Ishikawa (cell line): ENCODE data around the gene HMCN1.

Experiments used
- CEBPB ChIP-seq: IDR thresholded peaks from 2 replicates; pipeline ENCODE4 v1.6.1; 2012
- CREB1 ChIP-seq: IDR thresholded peaks from 2 replicates; pipeline ENCODE4 v1.6.1; 2012; ENCODE audit warnings: low read depth
- EGR1 ChIP-seq: IDR thresholded peaks from 2 replicates; pipeline ENCODE4 v1.6.1; 2012
- EP300 ChIP-seq: IDR thresholded peaks from 2 replicates; pipeline ENCODE4 v1.6.1; 2012; ENCODE audit warnings: borderline replicate concordance
- FOXM1 ChIP-seq: IDR thresholded peaks from 2 replicates; pipeline ENCODE4 v1.6.1; 2012; ENCODE audit warnings: low read depth, borderline replicate concordance
- NFIC ChIP-seq: IDR thresholded peaks from 2 replicates; pipeline ENCODE4 v1.6.1; 2012
- RAD21 ChIP-seq: IDR thresholded peaks from 2 replicates; pipeline ENCODE4 v1.6.1; 2012; ENCODE audit warnings: low read depth
- REST ChIP-seq: IDR thresholded peaks from 2 replicates; pipeline ENCODE4 v1.6.1; 2012; ENCODE audit warnings: low read depth, mild to moderate bottlenecking
- TAF1 ChIP-seq: IDR thresholded peaks from 2 replicates; pipeline ENCODE4 v1.6.1; 2012; ENCODE audit warnings: low read depth, mild to moderate bottlenecking
- TCF12 ChIP-seq: IDR thresholded peaks from 2 replicates; pipeline ENCODE4 v1.6.1; 2012; ENCODE audit warnings: low read depth
- TEAD4 ChIP-seq: IDR thresholded peaks from 2 replicates; pipeline ENCODE4 v1.6.1; 2012
- YY1 ChIP-seq: IDR thresholded peaks from 2 replicates; pipeline ENCODE4 v1.6.1; 2012; ENCODE audit warnings: low read depth
- ZBTB7A ChIP-seq: IDR thresholded peaks from 2 replicates; pipeline ENCODE4 v1.6.1; 2012; ENCODE audit warnings: low read depth
- TF ChIP-seq, protein P1 (sequence below): IDR thresholded peaks from 2 replicates; pipeline ENCODE4 v1.6.1; 2012
- TF ChIP-seq, protein P2 (sequence below): IDR thresholded peaks from 2 replicates; pipeline ENCODE4 v1.6.1; 2012

The HMCN1 gene

DNA sequence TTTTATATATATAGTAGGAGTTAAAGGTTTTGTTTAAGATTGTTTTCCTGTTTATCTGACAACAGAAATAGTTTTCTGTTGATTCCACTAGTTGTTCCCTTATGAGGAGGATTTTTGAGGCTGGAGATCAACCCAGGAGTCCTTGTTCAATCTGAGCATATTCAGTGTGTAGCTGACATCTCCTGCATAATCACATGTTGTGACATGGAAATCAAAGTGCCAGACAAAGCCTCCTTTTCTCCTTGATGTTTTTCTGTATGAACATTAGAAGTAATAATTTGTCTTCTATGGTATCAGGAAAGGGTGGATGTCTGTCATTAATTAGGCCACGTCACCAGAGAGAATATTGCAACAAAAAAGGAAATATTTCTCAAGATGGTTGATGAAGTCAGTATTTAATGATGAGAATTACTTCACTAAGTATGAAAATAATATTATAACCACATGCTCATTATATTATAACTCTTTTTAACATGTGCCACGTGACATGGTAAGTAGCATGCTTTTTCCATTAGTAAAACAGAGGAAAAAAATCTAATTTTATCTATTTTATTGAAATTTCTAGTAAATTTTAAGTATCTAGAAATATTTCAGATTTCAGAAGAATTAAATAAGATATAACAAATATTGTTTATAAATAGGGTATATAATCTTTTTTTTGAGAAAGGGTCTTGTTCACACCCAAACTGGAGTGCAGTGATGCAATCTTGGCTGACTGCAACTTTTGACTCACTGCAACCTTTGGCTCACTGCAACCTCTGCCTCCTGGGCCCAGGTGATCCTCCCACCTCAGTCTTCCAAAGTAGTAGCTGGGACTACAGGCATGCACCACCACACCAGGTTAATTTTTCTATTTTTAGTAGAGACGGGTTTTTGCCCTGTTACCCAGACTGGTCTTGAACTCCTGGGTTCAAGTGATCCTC, 223.5 kb downstream of the HMCN1 start:
- TF ChIP-seq RAD21, result no peak
- TF ChIP-seq EP300, result no peak
- no peak for TF ChIP-seq CREB1
- no peak for TF ChIP-seq YY1
- TF ChIP-seq NFIC, result no peak
- TF ChIP-seq CEBPB, result no peak
- TF ChIP-seq EGR1, result no peak
- no peak for TF ChIP-seq ZBTB7A
- TF ChIP-seq, protein P1, sequence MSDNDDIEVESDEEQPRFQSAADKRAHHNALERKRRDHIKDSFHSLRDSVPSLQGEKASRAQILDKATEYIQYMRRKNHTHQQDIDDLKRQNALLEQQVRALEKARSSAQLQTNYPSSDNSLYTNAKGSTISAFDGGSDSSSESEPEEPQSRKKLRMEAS, result no peak
- TF ChIP-seq TCF12, result no peak
- TF ChIP-seq REST, result no peak
- TF ChIP-seq TEAD4, result no peak
- TF ChIP-seq FOXM1, result no peak
- no peak for TF ChIP-seq TAF1
- TF ChIP-seq, protein P2, sequence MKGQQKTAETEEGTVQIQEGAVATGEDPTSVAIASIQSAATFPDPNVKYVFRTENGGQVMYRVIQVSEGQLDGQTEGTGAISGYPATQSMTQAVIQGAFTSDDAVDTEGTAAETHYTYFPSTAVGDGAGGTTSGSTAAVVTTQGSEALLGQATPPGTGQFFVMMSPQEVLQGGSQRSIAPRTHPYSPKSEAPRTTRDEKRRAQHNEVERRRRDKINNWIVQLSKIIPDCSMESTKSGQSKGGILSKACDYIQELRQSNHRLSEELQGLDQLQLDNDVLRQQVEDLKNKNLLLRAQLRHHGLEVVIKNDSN, result no peak

DNA sequence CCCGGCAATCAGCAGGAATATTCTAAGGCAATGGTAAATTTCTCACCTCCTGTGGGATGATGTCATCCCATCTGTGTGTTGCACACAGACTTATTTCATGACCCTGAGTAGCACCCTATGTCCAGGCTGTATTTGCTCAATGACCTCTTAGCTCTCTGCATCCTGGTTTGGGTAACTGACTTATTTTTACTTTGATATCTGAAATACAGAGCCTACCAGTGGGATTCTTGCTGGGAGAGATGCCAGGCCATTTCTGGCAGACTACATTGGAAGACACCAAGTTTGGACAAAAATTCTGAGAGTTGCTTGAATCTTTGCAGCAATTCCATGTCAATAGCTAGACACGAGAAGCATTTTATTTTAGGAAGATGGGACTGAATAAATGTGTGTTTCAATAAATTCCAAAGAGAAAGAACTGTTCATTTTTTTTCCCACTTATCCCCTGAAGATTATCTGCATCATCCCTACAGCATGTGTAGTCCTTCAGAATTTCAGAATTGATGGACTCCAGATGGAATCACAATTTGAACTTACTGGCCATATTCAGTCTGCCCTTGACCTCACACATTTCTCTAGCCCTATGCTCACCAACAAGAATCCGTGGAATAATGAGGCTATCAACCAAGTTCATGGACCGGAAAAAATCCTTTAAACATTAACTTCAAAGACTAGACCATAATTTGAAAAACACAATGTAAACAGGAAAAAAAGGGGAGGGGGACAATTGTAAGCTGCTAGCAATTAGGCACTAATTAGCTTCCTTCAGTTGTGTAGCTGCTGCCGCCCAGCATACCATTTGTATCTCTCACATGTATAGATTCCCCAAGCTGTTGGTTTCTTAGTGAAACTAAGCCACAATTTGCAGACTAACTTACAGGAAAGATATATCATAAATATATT, 226.5 kb downstream of the HMCN1 start:
- TF ChIP-seq TEAD4, result no peak
- TF ChIP-seq, protein P2, result no peak
- no peak for TF ChIP-seq CREB1
- TF ChIP-seq TAF1, result no peak
- TF ChIP-seq NFIC, result no peak
- TF ChIP-seq ZBTB7A, result no peak
- TF ChIP-seq, protein P1, result no peak
- TF ChIP-seq EP300, result no peak
- no peak for TF ChIP-seq EGR1
- TF ChIP-seq FOXM1, result no peak
- TF ChIP-seq YY1, result no peak
- no peak for TF ChIP-seq CEBPB

- TF ChIP-seq RAD21, result no peak
- no peak for TF ChIP-seq FOXM1
- no peak for TF ChIP-seq CEBPB
- TF ChIP-seq NFIC, result no peak
- TF ChIP-seq, protein P2, result no peak
- TF ChIP-seq, protein P1, result no peak
- no peak for TF ChIP-seq YY1
- no peak for TF ChIP-seq EP300
- no peak for TF ChIP-seq TEAD4
- no peak for TF ChIP-seq CREB1
- no peak for TF ChIP-seq EGR1
- no peak for TF ChIP-seq TCF12
- TF ChIP-seq REST, result no peak
- TF ChIP-seq ZBTB7A, result no peak
- TF ChIP-seq TAF1, result no peak
Observed at GRCh38 chr1:185961664-185962063, 227.5 kb downstream of the HMCN1 start.

- TF ChIP-seq FOXM1 (no peak), ZBTB7A (no peak), CREB1 (no peak), RAD21 (no peak), TCF12 (no peak), NFIC (no peak), REST (no peak), YY1 (no peak), TAF1 (no peak), TEAD4 (no peak), EGR1 (no peak), EP300 (no peak), CEBPB (no peak)
- TF ChIP-seq, protein P2, result no peak
- TF ChIP-seq, protein P1, result no peak
Observed at GRCh38 chr1:185964946-185965345, 230.8 kb downstream of the HMCN1 start.
